OCI-LY7 (cell line): ENCODE results near the gene HS3ST3B1. TPM values are rescaled to one million over a fixed set of nuclear protein-coding genes. Genes with fewer than 3 reads are reported as not detected.

Experiments used
- BruUV-seq: library from RNA; stranded (reverse); fragments of 400-500 nt; replicated peaks from 2 replicates; lab custom pipeline; 2021; lab: Mats Ljungman, UMichigan
- CTCF ChIA-PET: fragments of 300-600 bp; sonication (Branson Sonifier 250); formaldehyde crosslinking; loops from one replicate; lab custom pipeline; 2022; ENCODE audit warnings: antibody characterized with exemption; ENCODE audit not compliant: unreplicated experiment; lab: Charles Lee
- POLR2A ChIA-PET: fragments of 300-600 bp; sonication (Branson Sonifier 250); formaldehyde crosslinking; loops from one replicate; lab custom pipeline; 2022; ENCODE audit warnings: antibody characterized with exemption; lab: Charles Lee
- DNase-seq: peaks from one replicate; pipeline ENCODE4 v3.0.0-alpha.2; 2015; ENCODE audit warnings: low spot score
- H2AFZ ChIP-seq: fragments of 200-600 bp; sonication (generic), shearing (Covaris generic); 2 replicates; pipeline ENCODE4 v1.6.1; 2014; ENCODE audit warnings: mild to moderate bottlenecking, antibody characterized with exemption, low read length, moderate library complexity
- H3K27ac ChIP-seq: fragments of 200-600 bp; sonication (generic); 2 replicates; pipeline ENCODE4 v1.5.1; 2014; ENCODE audit warnings: mixed run types, low read depth, mild to moderate bottlenecking, moderate library complexity, low read length, inconsistent platforms; ENCODE audit not compliant: poor library complexity, severe bottlenecking
- H3K36me3 ChIP-seq: fragments of 200-600 bp; sonication (generic); 2 replicates; pipeline ENCODE4 v1.6.1; 2014; ENCODE audit warnings: mild to moderate bottlenecking, antibody characterized with exemption, low read length, moderate library complexity, mixed read lengths; ENCODE audit not compliant: insufficient read depth
- H3K4me1 ChIP-seq: fragments of 200-600 bp; sonication (generic); 2 replicates; pipeline ENCODE4 v1.5.1; 2014; ENCODE audit warnings: mild to moderate bottlenecking, low read length; ENCODE audit not compliant: insufficient read depth, poor library complexity, severe bottlenecking
- H3K4me2 ChIP-seq: fragments of 200-600 bp; sonication (generic); 2 replicates; pipeline ENCODE4 v1.6.1; 2014; ENCODE audit warnings: mild to moderate bottlenecking, low read length
- H3K4me3 ChIP-seq: fragments of 200-600 bp; sonication (generic); 2 replicates; pipeline ENCODE4 v1.5.1; 2014; ENCODE audit warnings: mild to moderate bottlenecking, low read depth, low read length; ENCODE audit not compliant: poor library complexity, severe bottlenecking
- H3K79me2 ChIP-seq: fragments of 200-600 bp; sonication (generic); 2 replicates; pipeline ENCODE4 v1.6.1; 2016; ENCODE audit warnings: low read depth, mild to moderate bottlenecking, low read length, moderate library complexity, mixed read lengths; ENCODE audit not compliant: insufficient read depth
- H3K9me2 ChIP-seq: fragments of 200-600 bp; sonication (generic); 2 replicates; pipeline ENCODE4 v1.6.1; 2016; ENCODE audit warnings: mild to moderate bottlenecking, low read length, mixed read lengths; ENCODE audit not compliant: insufficient read depth
- H3K9me3 ChIP-seq: fragments of 200-600 bp; sonication (generic); 2 replicates; pipeline ENCODE4 v1.6.1; 2014; ENCODE audit warnings: mild to moderate bottlenecking, mixed run types, low read length, mixed read lengths
- H4K20me1 ChIP-seq: fragments of 200-600 bp; sonication (generic); 2 replicates; pipeline ENCODE4 v1.6.1; 2014; ENCODE audit warnings: mild to moderate bottlenecking, antibody characterized with exemption, low read length, moderate library complexity, mixed read lengths; ENCODE audit not compliant: insufficient read depth
- EZH2phosphoT487 ChIP-seq: fragments of 200-600 bp; sonication (generic); IDR thresholded peaks from 2 replicates; pipeline ENCODE4 v1.6.1; 2018; ENCODE audit warnings: low read depth, borderline replicate concordance, mild to moderate bottlenecking, mixed run types, antibody characterized with exemption, low read length, moderate library complexity, mixed read lengths
- intact Hi-C: fragments of 100-400 bp; cut with micrococcal nuclease; formaldehyde crosslinking; loops from one replicate; pipeline ENCODE4 v1.10.0; 2022; ENCODE audit not compliant: unreplicated experiment
- total RNA-seq, 2 experiments: library from RNA; depleted of rRNA in 1 of 2; stranded (reverse); fragments of >200 nt in 1 of 2; shearing (Covaris generic) in 1 of 2; gene quantifications; 2 replicates each; pipeline ENCODE4 v1.2.3, GENCODE V29; 2014 to 2022
- TF ChIP-seq, protein P1 (sequence below): fragments of 200-600 bp; sonication (generic); conservative IDR thresholded peaks from 2 replicates; pipeline ENCODE4 v1.5.1; 2014; ENCODE audit warnings: mild to moderate bottlenecking, antibody characterized with exemption, low read length, moderate library complexity, mixed read lengths

Gene HS3ST3B1
- total RNA-seq, 2 experiments from 2014 or later: 0.03 to 1.6 TPM

DNA sequence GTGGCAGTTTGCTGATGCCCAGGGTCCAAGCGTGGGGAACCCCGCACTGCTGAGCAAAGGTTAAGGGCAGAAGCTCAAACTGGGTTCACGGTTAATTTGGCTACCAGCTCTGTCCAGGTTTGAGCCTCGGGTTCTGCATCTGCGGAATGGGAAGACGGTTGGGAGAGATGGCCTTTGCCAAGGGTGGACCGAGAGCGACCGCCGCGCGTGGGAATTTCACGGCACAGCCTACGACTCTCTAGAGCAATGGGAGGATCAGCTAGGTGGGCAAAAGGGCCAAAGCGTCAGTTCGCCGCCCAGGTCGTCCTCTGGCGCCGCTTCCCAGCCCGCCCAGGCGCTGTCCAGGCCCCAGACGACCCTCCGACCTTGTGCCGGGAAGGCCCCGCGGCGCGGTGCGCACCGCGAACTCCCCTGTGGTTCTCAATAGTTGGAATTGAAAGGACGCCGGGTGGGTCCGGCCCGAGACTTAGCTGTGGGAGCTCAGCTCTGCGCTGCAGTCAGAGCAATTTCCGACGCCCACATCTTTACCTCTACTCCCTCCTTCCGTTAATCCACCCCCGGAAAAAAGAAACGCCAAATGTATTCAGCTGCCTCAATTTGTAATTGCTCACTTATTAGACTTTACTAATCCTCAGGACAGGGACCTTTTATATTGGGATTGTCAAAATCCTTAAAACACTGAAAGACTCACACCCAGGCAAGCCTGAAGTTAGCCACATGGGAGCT is 2.5 kb upstream of the HS3ST3B1 start:
- no peaks in the 10 kb centered on the region for H3K79me2 ChIP-seq
- ChIA-PET POLR2A (no interaction called here), CTCF (interaction anchor here (0.6 kb wide), 1 partner anchor 23 kb away, joined by 3 read pairs; no protein-coding TSS in a partner anchor)
- no peaks in the 10 kb centered on the region for H3K36me3 ChIP-seq
- no peak overlapping the region for H2AFZ ChIP-seq
- H4K20me1 ChIP-seq: no peaks in the 10 kb centered on the region
- DNase-seq: no peak
- H3K9me2 ChIP-seq: no peaks in the 10 kb centered on the region
- H3K4me2 ChIP-seq: no peak overlapping the region
- H3K9me3 ChIP-seq: no peaks in the 10 kb centered on the region
- H3K27ac ChIP-seq: no peak overlapping the region
- no TSS peak for BruUV-seq
- intact Hi-C loops: no loop called here
- H3K4me1 ChIP-seq: peaks cover 20% of the 10 kb centered on the region
- TF ChIP-seq, protein P1, sequence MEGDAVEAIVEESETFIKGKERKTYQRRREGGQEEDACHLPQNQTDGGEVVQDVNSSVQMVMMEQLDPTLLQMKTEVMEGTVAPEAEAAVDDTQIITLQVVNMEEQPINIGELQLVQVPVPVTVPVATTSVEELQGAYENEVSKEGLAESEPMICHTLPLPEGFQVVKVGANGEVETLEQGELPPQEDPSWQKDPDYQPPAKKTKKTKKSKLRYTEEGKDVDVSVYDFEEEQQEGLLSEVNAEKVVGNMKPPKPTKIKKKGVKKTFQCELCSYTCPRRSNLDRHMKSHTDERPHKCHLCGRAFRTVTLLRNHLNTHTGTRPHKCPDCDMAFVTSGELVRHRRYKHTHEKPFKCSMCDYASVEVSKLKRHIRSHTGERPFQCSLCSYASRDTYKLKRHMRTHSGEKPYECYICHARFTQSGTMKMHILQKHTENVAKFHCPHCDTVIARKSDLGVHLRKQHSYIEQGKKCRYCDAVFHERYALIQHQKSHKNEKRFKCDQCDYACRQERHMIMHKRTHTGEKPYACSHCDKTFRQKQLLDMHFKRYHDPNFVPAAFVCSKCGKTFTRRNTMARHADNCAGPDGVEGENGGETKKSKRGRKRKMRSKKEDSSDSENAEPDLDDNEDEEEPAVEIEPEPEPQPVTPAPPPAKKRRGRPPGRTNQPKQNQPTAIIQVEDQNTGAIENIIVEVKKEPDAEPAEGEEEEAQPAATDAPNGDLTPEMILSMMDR: no peak
- TF ChIP-seq EZH2phosphoT487: no peak
- no peak overlapping the region for H3K4me3 ChIP-seq

- intact Hi-C loops: no loop called here
- BruUV-seq: no TSS peak
- no peak overlapping the region for H3K4me2 ChIP-seq
- H3K4me1 ChIP-seq: peaks cover 20% of the 10 kb centered on the region
- H4K20me1 ChIP-seq: no peaks in the 10 kb centered on the region
- H2AFZ ChIP-seq: no peak overlapping the region
- H3K79me2 ChIP-seq: no peaks in the 10 kb centered on the region
- TF ChIP-seq EZH2phosphoT487: no peak
- TF ChIP-seq, protein P1: no peak
- no peaks in the 10 kb centered on the region for H3K9me3 ChIP-seq
- ChIA-PET POLR2A (no interaction called here), CTCF (interaction anchor here (0.6 kb wide), 1 partner anchor 22 kb away, joined by 3 read pairs; no protein-coding TSS in a partner anchor)
- H3K27ac ChIP-seq: no peak overlapping the region
- no peak overlapping the region for H3K4me3 ChIP-seq
- H3K36me3 ChIP-seq: no peaks in the 10 kb centered on the region
- H3K9me2 ChIP-seq: no peaks in the 10 kb centered on the region
- DNase-seq: no peak
Observed at GRCh38 chr17:14298947-14299279, 2.0 kb upstream of the HS3ST3B1 start.
